Esophagus squamous epithelium (tissue), 5 donors: ENCODE data around the gene PHC2. TPM values are rescaled to one million over a fixed set of nuclear protein-coding genes. Genes with fewer than 3 reads are reported as not detected.

Experiments
- DNase-seq: peaks from one replicate; lab custom pipeline; 2025; lab: John Stamatoyannopoulos, UW
- H3K27ac ChIP-seq, 4 donors: fragments of 200-600 bp; sonication (generic); one replicate each; pipeline ENCODE4 v1.5.1; 2016 to 2019; ENCODE audit warnings: mild to moderate bottlenecking in 1 of 4
- H3K27me3 ChIP-seq, 4 donors: fragments of 200-600 bp; sonication (generic); 1 replicate in 3 of 4; 2 replicates in 1 of 4; pipeline versions ENCODE4 v1.5.1 to v1.6.0; 2017 to 2021; ENCODE audit warnings: antibody characterized with exemption in 1 of 4
- H3K36me3 ChIP-seq, 3 donors: fragments of 200-600 bp; sonication (generic); one replicate each; pipeline ENCODE4 v1.5.1; 2016 to 2019
- H3K4me1 ChIP-seq, 3 donors: fragments of 200-600 bp; sonication (generic); one replicate each; pipeline ENCODE4 v1.5.1; 2017 to 2019
- H3K4me3 ChIP-seq, 4 donors: fragments of 200-600 bp; sonication (generic); 1 replicate in 3 of 4; 2 replicates in 1 of 4; pipeline ENCODE4 v1.5.1; 2016 to 2019; ENCODE audit warnings: mild to moderate bottlenecking in 2 of 4, moderate library complexity in 1 of 4
- H3K9me3 ChIP-seq, 3 donors: fragments of 200-600 bp; sonication (generic); one replicate each; pipeline ENCODE4 v1.5.1; 2016 to 2019
- CTCF ChIP-seq, 6 experiments: fragments of 450-650 bp in 4 of 6; fragments of 200-600 bp in 2 of 6; sonication (generic) in 2 of 6; IDR thresholded peaks; one replicate each; pipeline ENCODE4 v1.5.1; 2016 to 2019; ENCODE audit warnings: antibody characterized with exemption in 6 of 6, mild to moderate bottlenecking in 4 of 6, moderate library complexity in 4 of 6
- POLR2A ChIP-seq, 4 donors: fragments of 450-650 bp; IDR thresholded peaks; one replicate each; pipeline ENCODE4 v1.6.1; 2017; ENCODE audit warnings: antibody characterized with exemption in 4 of 4, mild to moderate bottlenecking in 4 of 4, moderate library complexity in 3 of 4
- WGBS, 2 donors: methylation state at CpG; one replicate each; pipeline ENCODE4 v1.1.5; 2018; 5-methylcytosine and 5-hydroxymethylcytosine counted together
- intact Hi-C: fragments of 100-400 bp; cut with DNase I; formaldehyde crosslinking; loops from one replicate; pipeline ENCODE4 v1.15.0; 2022
- total RNA-seq, 4 donors: library from RNA; depleted of rRNA; stranded (reverse); fragments of >200 nt; gene quantifications; one replicate each; pipeline ENCODE4 v1.1.0, GENCODE V29; 2016
- donor health status: DM: yes; HTN: yes; CAD: no.

Gene PHC2
- total RNA-seq, 4 donors from 2014 or later, result 27.4 to 92.1 (median 50.6) TPM

DNA sequence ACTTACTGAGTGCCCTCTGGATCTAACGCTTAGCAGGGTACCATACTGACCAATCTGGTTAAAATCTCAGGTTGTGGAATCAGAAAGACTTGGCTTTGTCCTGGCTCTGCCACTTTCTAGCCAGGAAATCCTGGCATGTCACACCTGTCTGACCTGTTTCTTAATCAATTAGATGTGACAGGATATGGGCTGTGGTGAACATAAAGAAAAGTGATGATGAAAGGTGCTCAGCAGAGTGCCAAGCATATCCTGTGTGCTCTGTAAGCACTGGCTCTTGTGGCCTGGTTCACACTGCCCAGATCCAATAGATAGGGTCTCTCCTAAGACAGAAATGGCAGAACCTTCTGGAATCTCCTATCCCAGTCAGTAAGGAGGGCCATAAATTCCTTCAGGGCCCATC, 53.9 kb downstream of the PHC2 start:
- Histone ChIP-seq H3K36me3 (peaks cover 0 to 12% (median 0%) of the 10 kb centered on the region in 3 donors), H3K27ac (peak overlapping the region in 3 of 4 donors; percentile 23 to 45 (median 32)), H3K4me3 (no peak overlapping the region), H3K27me3 (no peaks in the 10 kb centered on the region), H3K4me1 (peaks cover 0 to 34% (median 10%) of the 10 kb centered on the region in 3 donors), H3K9me3 (no peaks in the 10 kb centered on the region)
- 36 to 75% methylated on average over 1 of the region's 1 CpG for WGBS, 2 donors
- TF ChIP-seq CTCF (IDR thresholded peaks at IDR 0.05) (no peak), POLR2A (IDR thresholded peaks at IDR 0.05) (no peak)
- intact Hi-C loops, result loop anchor here (10.0 kb wide), 1 partner anchor 88 kb away; no protein-coding TSS in a partner anchor
- DNase-seq, result no peak

DNA sequence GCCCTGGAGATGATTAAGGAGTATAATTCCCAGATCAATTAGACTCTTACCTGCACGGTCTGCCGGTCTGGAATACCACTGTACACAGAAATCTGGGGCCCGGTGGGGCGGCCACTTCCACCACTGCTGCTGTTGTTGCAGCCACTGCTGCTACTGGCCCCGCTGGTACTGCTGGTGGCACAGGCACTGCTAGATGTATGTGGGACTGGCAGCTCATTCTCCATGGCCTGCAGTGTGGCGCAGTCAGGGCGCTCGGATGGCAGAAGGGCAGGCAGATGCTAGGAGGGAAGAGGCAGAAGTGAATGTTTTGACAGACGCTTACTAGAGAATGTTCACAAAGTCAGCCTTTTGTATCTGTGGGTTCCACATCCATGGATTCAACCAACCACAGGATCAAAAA, 55.6 kb downstream of the PHC2 start:
- intact Hi-C loops, result loop anchor here (10.0 kb wide), 1 partner anchor 89 kb away; no protein-coding TSS in a partner anchor
- Histone ChIP-seq H3K27ac (peak overlapping the region in 2 of 4 donors; percentile 0 to 57), H3K27me3 (no peaks in the 10 kb centered on the region), H3K4me3 (no peak overlapping the region), H3K36me3 (peaks cover 0 to 28% (median 0%) of the 10 kb centered on the region in 3 donors), H3K9me3 (no peaks in the 10 kb centered on the region), H3K4me1 (peaks cover 0 to 37% (median 10%) of the 10 kb centered on the region in 3 donors)
- no peak for DNase-seq
- no peak for TF ChIP-seq CTCF (IDR thresholded peaks at IDR 0.05)
- no peak for TF ChIP-seq POLR2A (IDR thresholded peaks at IDR 0.05)
- 96 to 100% methylated on average over 3 to 4 of the region's 9 CpGs for WGBS, 2 donors

DNA sequence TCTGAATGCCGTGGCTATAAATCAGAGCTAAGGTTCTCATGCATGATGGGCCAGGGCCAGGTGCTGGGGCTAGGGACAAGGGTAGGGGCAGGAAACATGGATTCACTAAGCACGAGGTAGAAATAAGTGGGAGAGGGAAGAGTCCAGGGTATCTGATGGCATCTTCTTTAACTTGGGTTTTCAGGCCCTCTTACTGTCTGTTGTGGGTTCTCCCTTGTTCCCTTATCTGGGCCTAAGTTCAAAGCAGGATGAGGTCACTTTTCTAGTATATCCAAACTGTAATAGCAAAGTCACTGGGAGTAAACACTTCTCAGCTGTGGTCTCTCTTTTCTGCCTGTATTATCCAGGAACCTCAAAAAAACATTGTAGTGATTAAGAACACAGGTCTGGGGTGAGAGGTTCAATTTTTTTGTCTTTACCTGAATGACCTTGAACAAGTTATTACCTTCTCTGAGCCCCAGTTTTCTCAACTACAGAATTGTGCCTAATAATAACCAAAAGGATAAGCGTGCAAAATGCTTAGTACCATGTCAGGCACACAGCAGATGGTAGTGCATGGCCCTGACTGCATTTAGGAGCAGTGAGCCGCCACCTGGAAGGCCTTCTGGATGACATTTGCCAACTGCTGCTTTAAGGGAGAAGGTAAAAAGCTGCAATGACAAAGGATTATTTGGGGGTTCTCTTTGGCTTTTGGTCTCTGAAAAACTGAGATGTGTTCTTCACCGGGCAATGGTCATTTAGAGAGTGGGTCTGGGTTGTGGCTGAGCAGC, 56.4 kb downstream of the PHC2 start:
- TF ChIP-seq POLR2A (IDR thresholded peaks at IDR 0.05) (no peak), CTCF (IDR thresholded peaks at IDR 0.05) (no peak)
- Histone ChIP-seq H3K4me3 (no peak overlapping the region), H3K9me3 (no peaks in the 10 kb centered on the region), H3K27me3 (no peaks in the 10 kb centered on the region), H3K4me1 (peaks cover 0 to 45% (median 10%) of the 10 kb centered on the region in 3 donors), H3K27ac (peak overlapping the region in 3 of 4 donors; percentile 21 to 57 (median 51)), H3K36me3 (peaks cover 0 to 36% (median 0%) of the 10 kb centered on the region in 3 donors)
- WGBS, 2 donors, result 68 to 80% methylated on average over 5 of the region's 5 CpGs
- DNase-seq, result no peak
- intact Hi-C loops, result loop anchor here (10.0 kb wide), 1 partner anchor 90 kb away; no protein-coding TSS in a partner anchor

DNA sequence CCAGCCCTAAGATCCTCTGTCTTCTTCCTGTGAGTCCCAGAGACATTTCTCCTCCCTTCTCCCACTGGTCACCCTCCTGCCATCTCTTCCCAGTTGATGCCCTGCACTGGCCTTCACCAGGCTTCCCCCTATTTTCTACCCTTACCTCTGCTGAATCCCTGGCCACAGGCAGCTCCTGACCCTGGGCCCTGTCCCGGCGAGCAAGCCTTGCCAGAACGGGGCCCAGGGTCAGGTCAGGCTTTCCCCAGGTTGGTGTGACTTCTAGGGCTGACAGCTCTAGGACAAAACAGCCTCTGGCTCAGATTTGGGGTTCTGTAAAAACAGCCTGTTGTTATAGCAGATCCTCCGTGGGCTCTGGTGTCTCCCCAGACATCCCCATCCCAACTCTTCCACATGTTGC, 57.3 kb downstream of the PHC2 start:
- Histone ChIP-seq H3K27me3 (no peaks in the 10 kb centered on the region), H3K36me3 (peaks cover 0 to 44% (median 0%) of the 10 kb centered on the region in 3 donors), H3K4me1 (peaks cover 0 to 48% (median 10%) of the 10 kb centered on the region in 3 donors), H3K9me3 (no peaks in the 10 kb centered on the region), H3K27ac (peak overlapping the region in 2 of 4 donors; percentile 21 to 57), H3K4me3 (no peak overlapping the region)
- TF ChIP-seq CTCF (IDR thresholded peaks at IDR 0.05) (no peak), POLR2A (IDR thresholded peaks at IDR 0.05) (no peak)
- no peak for DNase-seq
- WGBS, 2 donors, result 84% methylated on average over 3 to 4 of the region's 4 CpGs
- intact Hi-C loops, result loop anchor here (10.0 kb wide), 1 partner anchor 91 kb away; no protein-coding TSS in a partner anchor

DNA sequence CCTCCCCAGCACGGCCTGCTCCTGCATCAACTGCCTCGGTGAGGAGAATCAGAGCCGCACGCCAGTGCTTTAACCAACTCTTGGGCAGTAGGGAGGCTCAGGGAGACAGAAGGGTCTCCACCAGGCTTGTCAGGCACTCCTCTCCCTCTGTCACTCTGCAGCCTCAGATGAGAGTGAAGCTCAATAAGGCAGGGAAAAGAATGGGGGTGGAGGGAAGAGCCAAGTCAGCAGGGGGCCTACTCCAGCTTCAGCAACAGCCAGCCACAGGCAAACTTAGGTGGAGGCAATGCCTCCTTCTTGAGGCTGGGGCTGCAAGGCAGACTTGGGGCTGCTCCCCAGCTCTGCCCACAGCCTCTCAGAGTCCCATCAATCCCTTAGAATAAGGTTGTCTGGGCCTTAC, 58.2 kb downstream of the PHC2 start:
- H3K4me3 ChIP-seq, result no peak overlapping the region
- no CpG with 5 or more reads among the region's 4 CpGs for WGBS, 2 donors
- H3K27me3 ChIP-seq, result no peaks in the 10 kb centered on the region
- DNase-seq, result no peak
- peaks cover 3 to 52% (median 10%) of the 10 kb centered on the region in 3 donors for H3K4me1 ChIP-seq
- no peak for TF ChIP-seq POLR2A (IDR thresholded peaks at IDR 0.05)
- peaks cover 0 to 47% (median 0%) of the 10 kb centered on the region in 3 donors for H3K36me3 ChIP-seq
- no peak overlapping the region for H3K27ac ChIP-seq
- intact Hi-C loops, result loop anchor here (10.0 kb wide), 1 partner anchor 92 kb away; no protein-coding TSS in a partner anchor
- no peaks in the 10 kb centered on the region for H3K9me3 ChIP-seq
